Measurements from ENCODE around the gene INSC.

- TF ChIP-seq CTCF (IDR thresholded peaks at IDR 0.05 in 2 of 3, conservative IDR thresholded peaks at IDR 0.05 in 1 of 3; ENCODE audit: borderline replicate concordance in 1 of 3, insufficient read depth in 1 of 3, low read depth in 2 of 3, low read length in 2 of 3) (no peak), EZH2 (IDR thresholded peaks at IDR 0.05) (no peak), MAX (IDR thresholded peaks at IDR 0.05) (no peak), RAD21 (IDR thresholded peaks at IDR 0.05; ENCODE audit: low read depth) (no peak), ATF3 (IDR thresholded peaks at IDR 0.05) (no peak)
Measured at GRCh38 chr11:15186146-15186545, 71.4 kb downstream of the INSC start.

All from HCT116 (cell line).